Heart left ventricle (tissue), 16 donors: ENCODE measurements around the gene CDC16. TPM values are rescaled to one million over a fixed set of nuclear protein-coding genes. Genes with fewer than 3 reads are reported as not detected.
"Not testable (repeated sequence)": the region's sequence is repeated elsewhere in the genome, so short reads cannot be mapped to it uniquely, and the experiment has no call there.

ENCODE experiments used
- ATAC-seq, 4 donors: fragments of 200-7000 bp; cut with Tn5 transposase; one replicate each; pipeline ENCODE4 v1.9.1; 2020 to 2022; ENCODE audit warnings: moderate library complexity in 4 of 4, mild to moderate bottlenecking in 3 of 4, moderate number of reproducible peaks in 1 of 4
- DNase-seq, 5 donors: peaks; one replicate each; pipeline ENCODE4 v3.0.0-alpha.2; 2020
- H3K27ac ChIP-seq, 12 donors: fragments of 200-600 bp; sonication (generic) in 4 of 12; one replicate each; pipeline versions ENCODE4 v1.5.0 to v1.8.0; 2016 to 2022; ENCODE audit warnings: mild to moderate bottlenecking in 2 of 12
- H3K27me3 ChIP-seq, 9 donors: fragments of 200-600 bp; sonication (generic) in 2 of 9; one replicate each; pipeline versions ENCODE4 v1.5.1 to v1.8.0; 2016 to 2022; ENCODE audit warnings: mild to moderate bottlenecking in 3 of 9
- H3K36me3 ChIP-seq, 9 donors: fragments of 200-600 bp; sonication (generic) in 2 of 9; one replicate each; pipeline versions ENCODE4 v1.5.0 to v1.8.0; 2018 to 2022; ENCODE audit warnings: mild to moderate bottlenecking in 2 of 9
- H3K4me1 ChIP-seq, 12 donors: fragments of 200-600 bp; sonication (generic) in 4 of 12; one replicate each; pipeline versions ENCODE4 v1.5.0 to v1.8.0; 2016 to 2022; ENCODE audit warnings: mild to moderate bottlenecking in 3 of 12
- H3K4me3 ChIP-seq, 12 donors: fragments of 200-600 bp; sonication (generic) in 4 of 12; one replicate each; pipeline versions ENCODE4 v1.5.0 to v1.8.0; 2017 to 2022; ENCODE audit warnings: mild to moderate bottlenecking in 9 of 12, moderate library complexity in 4 of 12
- H3K9me3 ChIP-seq, 12 donors: fragments of 200-600 bp; sonication (generic) in 4 of 12; one replicate each; pipeline versions ENCODE4 v1.5.0 to v1.8.0; 2016 to 2022; ENCODE audit warnings: mild to moderate bottlenecking in 1 of 12
- CTCF ChIP-seq, 12 donors: fragments of 200-600 bp; sonication (generic) in 4 of 12; IDR thresholded peaks; one replicate each; pipeline versions ENCODE4 v1.5.0 to v1.8.0; 2018 to 2022; ENCODE audit warnings: antibody characterized with exemption in 12 of 12, mild to moderate bottlenecking in 5 of 12
- POLR2A ChIP-seq, 2 donors: fragments of 450-650 bp; IDR thresholded peaks; one replicate each; pipeline ENCODE4 v1.6.1; 2017; ENCODE audit warnings: antibody characterized with exemption in 2 of 2, mild to moderate bottlenecking in 2 of 2, moderate library complexity in 2 of 2
- WGBS, 4 donors: extraction: QIAGEN DNeasy Blood & Tissue Kit in 2 of 4; methylation state at CpG; one replicate each; pipeline versions ENCODE4 v1.1.5 to v1.1.7; 2013 to 2018; 5-methylcytosine and 5-hydroxymethylcytosine counted together
- intact Hi-C, 10 donors: fragments of 100-400 bp; cut with DNase I; formaldehyde crosslinking; loops; one replicate each; pipeline versions ENCODE4 v1.11.1 to v1.14.2; 2022
- polyA plus RNA-seq, 2 donors: library from polyadenylated mRNA; stranded (reverse); fragments of 200-250 nt; gene quantifications; one replicate each; pipeline ENCODE4 v1.2.3, GENCODE V29; 2013
- total RNA-seq, 9 donors: library from RNA; depleted of rRNA in 2 of 9; stranded (reverse); fragments of >200 nt in 2 of 9; fragmentation: NEBNext Ultra II Directional in 3 of 9; extraction: Animal tissue kit (Norgen Biotek cat#: 25700) in 3 of 9; gene quantifications; one replicate each; pipeline versions ENCODE4 v1.1.0 to v1.2.4, GENCODE V29; 2016 to 2023
- donor health status: ischemic (EF 13 %, LVEDD 7.1; RV severe dilation, severe dysfunction).
- donor health status: healthy with polysubstance abuse.
- donor health status: DM: no; HTN: yes; CAD: no.
- donor health status: DM: no; HTN: no; CAD: no.
- donor health status: ischemic (EF 25% LVEDD 6.9; RV normal size, moderate dysfunction).
- donor health status: ischemic (EF 25% LVEDD 5.7; RV mildly dilated, moderate dysfunction).
- donor health status: healthy.
- donor health status: DM: yes; HTN: yes; CAD: no.
- donor health status: ischemic (EF 35%, LVEDD 5.7; RV mildly dilated, moderate dysfunction).
- donor health status: nonischemic (EF 11% LVEDD 7.7; RV severe dilation, severe dysfunction).
- donor health status: DM: yes; HTN: yes; CAD: no.
- donor health status: PGD.
- donor health status: ischemic (EF 29% LVEDD 5.4; RV normal size, mild dysfunction).
- donor health status: nonischemic (EF 23%, LVEDD 6.1; RV moderate dilation, normal function).

The CDC16 gene
- total and polyA plus RNA-seq, 11 donors, result 20.0 to 41.7 (median 32.4) TPM

- no peak for ATAC-seq
- Histone ChIP-seq H3K27me3 (no peaks in the 10 kb centered on the region), H3K4me1 (no peaks in the 10 kb centered on the region), H3K27ac (no peak overlapping the region), H3K36me3 (peaks cover 2 to 100% (median 100%) of the 10 kb centered on the region in 9 donors), H3K4me3 (no peak overlapping the region), H3K9me3 (no peaks in the 10 kb centered on the region)
- TF ChIP-seq POLR2A (IDR thresholded peaks at IDR 0.05) (no peak), CTCF (IDR thresholded peaks at IDR 0.05) (no peak)
- intact Hi-C loops, result no loop called here
- WGBS, 4 donors, result 89 to 95% (median 94%) methylated on average over 3 of the region's 3 CpGs
- no peak for DNase-seq
Observed at GRCh38 chr13:114243971-114244370, 9.3 kb downstream of the CDC16 start.

GRCh38 chr13:114244637-114245036 is 9.9 kb downstream of the CDC16 start:
- Histone ChIP-seq H3K27ac (no peak overlapping the region), H3K36me3 (peaks cover 2 to 100% (median 100%) of the 10 kb centered on the region in 9 donors), H3K9me3 (no peaks in the 10 kb centered on the region), H3K4me3 (no peak overlapping the region), H3K27me3 (no peaks in the 10 kb centered on the region), H3K4me1 (no peaks in the 10 kb centered on the region)
- intact Hi-C loops, result no loop called here
- ATAC-seq, result no peak
- DNase-seq, result no peak
- TF ChIP-seq POLR2A (IDR thresholded peaks at IDR 0.05) (no peak), CTCF (IDR thresholded peaks at IDR 0.05) (no peak)
- 75 to 86% (median 84%) methylated on average over 5 of the region's 5 CpGs for WGBS, 4 donors

GRCh38 chr13:114248011-114248410 is 13.3 kb downstream of the CDC16 start:
- no peaks in the 10 kb centered on the region for H3K4me1 ChIP-seq
- no peak for DNase-seq
- H3K9me3 ChIP-seq, result no peaks in the 10 kb centered on the region
- TF ChIP-seq CTCF (IDR thresholded peaks at IDR 0.05), result no peak
- no peak for TF ChIP-seq POLR2A (IDR thresholded peaks at IDR 0.05)
- intact Hi-C loops, result no loop called here
- WGBS, 4 donors, result 77 to 94% (median 92%) methylated on average over 3 of the region's 3 CpGs
- no peak for ATAC-seq
- peaks cover 3 to 99% (median 98%) of the 10 kb centered on the region in 9 donors for H3K36me3 ChIP-seq
- H3K27me3 ChIP-seq, result no peaks in the 10 kb centered on the region
- H3K4me3 ChIP-seq, result no peak overlapping the region
- no peak overlapping the region for H3K27ac ChIP-seq

GRCh38 chr13:114249077-114249476 is 14.4 kb downstream of the CDC16 start:
- TF ChIP-seq POLR2A (IDR thresholded peaks at IDR 0.05), result no peak
- TF ChIP-seq CTCF (IDR thresholded peaks at IDR 0.05), result no peak
- H3K27me3 ChIP-seq, result no peaks in the 10 kb centered on the region
- intact Hi-C loops, result no loop called here
- ATAC-seq (no peak), DNase-seq (no peak)
- no peaks in the 10 kb centered on the region for H3K4me1 ChIP-seq
- H3K9me3 ChIP-seq, result no peaks in the 10 kb centered on the region
- no peak overlapping the region for H3K27ac ChIP-seq
- WGBS, 4 donors, result 94 to 98% (median 96%) methylated on average over 7 of the region's 7 CpGs
- peaks cover 3 to 99% (median 98%) of the 10 kb centered on the region in 9 donors for H3K36me3 ChIP-seq
- H3K4me3 ChIP-seq, result no peak overlapping the region

GRCh38 chr13:114251639-114252440 is 17.1 kb downstream of the CDC16 start:
- ATAC-seq, H3K4me3 ChIP-seq, H3K27me3 ChIP-seq, H3K9me3 ChIP-seq, intact Hi-C loops, H3K4me1 ChIP-seq, H3K27ac ChIP-seq, DNase-seq: not testable (repeated sequence)
- peaks cover 3 to 99% (median 97%) of the 10 kb centered on the region in 9 donors for H3K36me3 ChIP-seq
- 77 to 85% (median 84%) methylated on average over 1 of the region's 1 CpG for WGBS, 4 donors
